GM21825 (cell line): ENCODE results near the gene CDC7.

Experiments
- ATAC-seq: cut with Tn5 transposase; IDR thresholded peaks from one replicate; pipeline ENCODE4 v1.9.1; 2021; ENCODE audit warnings: mild to moderate bottlenecking, moderate library complexity; ENCODE audit not compliant: unreplicated experiment

Gene CDC7

DNA sequence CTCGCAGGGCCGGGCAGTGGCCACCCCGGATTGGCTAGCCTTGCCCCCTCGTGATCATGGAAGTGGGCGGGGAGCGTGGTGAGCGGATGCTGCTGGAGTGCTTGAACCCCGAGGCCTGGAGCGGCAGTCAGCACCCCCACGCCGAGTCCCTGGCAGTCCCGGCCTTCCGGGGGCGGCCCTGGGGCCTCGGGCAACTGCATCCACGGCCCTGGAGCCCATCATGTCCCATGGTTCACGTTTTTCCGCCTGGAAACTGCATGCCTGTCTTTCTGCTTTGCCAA lies 45.6 kb downstream of the CDC7 start:
- no peak for ATAC-seq

- no peak for ATAC-seq
These were observed 46.2 kb downstream of the CDC7 start for GRCh38 chr1:91546876-91547275.

DNA sequence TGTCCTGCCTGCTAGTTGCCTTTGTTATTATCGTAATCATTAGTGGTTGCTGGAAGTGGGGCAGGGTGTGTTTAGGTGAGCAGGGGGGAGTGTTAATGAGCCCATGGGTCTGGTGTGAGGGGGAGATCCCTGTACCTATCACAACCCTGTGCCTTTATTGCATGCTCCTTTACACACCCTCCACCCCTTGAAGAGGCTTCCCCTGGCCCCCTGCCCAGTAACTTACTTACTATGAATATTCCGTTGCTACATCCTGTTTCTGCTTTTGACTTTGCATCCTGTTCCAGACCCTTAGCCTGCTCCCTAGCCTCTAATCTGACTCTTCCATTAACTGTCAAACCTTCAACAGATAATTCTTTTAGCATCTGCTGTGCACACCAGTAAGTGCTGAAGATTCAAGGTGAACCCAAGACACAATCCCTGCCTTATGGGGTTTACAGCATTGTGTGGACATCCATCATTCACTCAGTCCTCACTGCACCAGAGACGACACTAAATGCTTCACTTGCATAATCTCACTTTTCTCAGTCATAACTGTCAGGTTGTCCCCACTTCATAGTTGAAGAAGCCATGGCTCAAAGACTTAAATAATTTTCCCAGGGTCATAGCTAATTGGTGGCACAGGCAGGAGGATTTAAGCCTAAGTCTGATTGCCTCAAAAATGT lies 47.9 kb downstream of the CDC7 start:
- no peak for ATAC-seq

DNA sequence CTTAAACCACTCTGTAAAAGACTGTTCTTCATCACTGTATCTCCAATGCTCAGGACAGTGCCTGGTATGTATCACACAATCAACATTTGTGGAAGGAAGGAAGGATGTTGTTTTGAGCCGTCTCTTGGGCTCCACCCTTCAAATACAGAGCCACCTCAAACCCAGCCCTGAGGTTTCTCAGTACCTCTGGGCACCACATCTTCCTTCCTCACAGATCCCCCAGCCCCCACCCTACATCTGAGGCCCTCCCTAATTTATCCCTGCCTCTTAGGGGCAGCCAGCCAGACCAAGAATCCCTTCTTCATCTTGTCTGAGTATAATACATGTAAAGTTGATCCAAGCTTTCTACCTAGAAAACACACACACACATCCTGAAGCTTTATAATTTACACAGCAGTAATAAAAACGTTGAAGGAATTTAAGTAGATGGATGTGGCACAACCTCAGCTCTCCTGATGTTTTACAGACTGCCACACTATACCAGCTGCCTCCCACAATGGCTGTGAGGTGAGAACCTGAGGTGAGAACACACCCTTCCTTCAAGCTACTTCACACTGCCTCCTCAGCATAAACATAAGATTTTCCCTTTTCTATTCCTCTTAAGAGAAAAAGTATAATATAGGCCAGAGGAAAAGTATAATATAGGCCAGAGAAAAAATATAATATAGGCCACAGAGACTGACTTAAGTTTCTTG lies 48.5 kb downstream of the CDC7 start:
- ATAC-seq: no peak

DNA sequence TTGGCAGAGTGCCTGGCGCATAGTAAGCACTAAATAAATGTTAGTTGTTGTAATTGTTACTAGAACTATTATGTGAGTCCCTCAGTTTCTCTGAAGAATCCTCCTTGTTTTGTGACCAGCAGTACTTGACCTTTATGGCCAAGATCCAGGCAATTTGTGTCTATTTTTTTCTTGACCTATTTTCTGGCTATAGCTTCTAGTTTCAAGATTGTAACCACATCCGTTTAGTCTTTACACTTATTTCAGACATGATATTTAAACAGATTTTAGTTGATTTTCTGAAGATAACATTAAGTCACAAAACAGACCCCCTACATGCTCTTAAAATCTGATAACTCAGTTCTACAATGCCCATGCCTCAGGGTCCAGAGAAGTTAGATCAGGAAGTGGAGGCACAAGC lies 50.3 kb downstream of the CDC7 start:
- no peak for ATAC-seq

- no peak for ATAC-seq
These were observed 51.4 kb downstream of the CDC7 start for GRCh38 chr1:91552091-91552490.

DNA sequence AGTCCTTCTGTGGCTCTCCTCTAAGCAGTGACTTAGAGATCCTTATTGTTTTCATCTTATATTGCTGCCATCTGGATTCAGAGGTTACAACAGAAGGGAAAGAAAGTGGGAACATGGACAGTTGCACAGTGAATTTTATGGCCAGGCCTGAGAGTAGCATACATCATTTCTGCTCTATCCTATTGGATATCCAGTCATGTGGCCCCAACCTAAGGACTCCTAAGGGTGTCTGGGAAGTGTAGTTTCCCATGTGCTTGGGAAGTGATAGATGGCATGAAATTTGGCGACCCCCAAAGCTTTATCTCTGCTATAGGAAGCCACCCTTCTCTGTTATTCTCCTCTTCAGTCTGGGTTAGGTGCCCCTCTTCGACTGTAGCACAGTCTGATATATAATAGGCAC lies 51.9 kb downstream of the CDC7 start:
- ATAC-seq: no peak

GRCh38 chr1:91553177-91553591 lies 52.5 kb downstream of the CDC7 start:
- ATAC-seq: no peak

DNA sequence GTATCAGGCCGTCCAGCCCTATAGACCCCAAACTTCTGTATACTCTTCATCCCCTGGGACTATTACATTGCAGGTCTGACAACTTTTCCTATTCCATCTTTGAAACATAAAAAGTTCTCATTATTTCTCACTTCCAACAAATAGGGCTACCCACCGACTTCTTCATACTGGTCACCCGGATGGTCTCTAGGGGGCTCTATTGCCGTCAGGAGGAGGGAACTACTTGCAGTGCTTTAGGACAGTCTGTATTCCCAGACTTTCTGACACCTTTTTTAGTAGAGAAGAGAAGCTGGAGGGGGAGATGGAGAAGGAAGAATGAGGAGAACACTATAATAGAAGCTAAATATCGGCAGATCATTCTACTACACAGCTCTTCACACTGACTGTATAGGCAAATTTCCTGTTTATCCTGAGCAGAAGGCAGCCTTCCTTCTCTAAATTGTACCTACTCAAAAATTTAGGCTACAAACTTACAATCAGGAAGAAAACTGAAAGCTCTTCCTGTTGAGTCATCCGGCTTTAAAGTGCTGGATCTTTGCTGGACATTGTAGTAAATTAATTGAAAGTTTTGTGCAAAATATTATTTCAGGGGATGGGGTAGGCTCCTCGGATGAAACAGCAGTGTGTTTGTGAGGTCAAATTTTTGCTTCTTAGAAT lies 54.6 kb downstream of the CDC7 start:
- ATAC-seq: no peak

DNA sequence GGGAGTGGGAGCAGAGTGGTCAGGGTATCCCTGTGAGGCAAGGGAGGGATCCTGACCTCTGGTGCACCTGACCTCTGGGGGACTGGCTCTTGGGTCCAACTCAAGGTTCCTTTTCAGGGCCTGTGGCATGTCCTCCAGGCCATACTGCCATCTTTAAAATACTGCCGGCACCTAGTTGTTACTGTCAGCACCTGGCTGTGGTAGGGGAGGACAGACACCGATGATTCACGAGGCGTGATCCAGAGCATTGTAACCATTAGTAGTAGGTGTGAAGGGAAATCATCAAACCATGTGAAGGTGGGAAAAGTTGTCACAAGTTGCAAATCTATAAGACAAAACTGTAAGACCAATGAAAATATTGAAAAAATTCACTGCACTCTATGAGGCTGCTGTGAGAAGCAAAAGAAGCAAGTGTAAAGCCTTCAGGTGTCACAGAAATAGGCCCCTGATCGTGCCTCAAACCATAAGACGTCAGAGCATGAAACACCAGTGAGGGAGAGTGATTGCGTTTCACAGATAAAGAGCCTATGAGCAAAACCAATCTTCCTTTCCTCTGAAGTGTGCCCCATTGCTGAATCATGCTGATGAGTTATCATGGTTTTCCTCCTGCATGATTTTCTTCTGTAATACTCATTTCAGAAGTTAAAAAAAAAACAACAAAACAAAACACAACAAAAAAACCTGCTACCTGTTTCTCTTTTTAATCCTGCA lies 55.3 kb downstream of the CDC7 start:
- ATAC-seq: no peak

DNA sequence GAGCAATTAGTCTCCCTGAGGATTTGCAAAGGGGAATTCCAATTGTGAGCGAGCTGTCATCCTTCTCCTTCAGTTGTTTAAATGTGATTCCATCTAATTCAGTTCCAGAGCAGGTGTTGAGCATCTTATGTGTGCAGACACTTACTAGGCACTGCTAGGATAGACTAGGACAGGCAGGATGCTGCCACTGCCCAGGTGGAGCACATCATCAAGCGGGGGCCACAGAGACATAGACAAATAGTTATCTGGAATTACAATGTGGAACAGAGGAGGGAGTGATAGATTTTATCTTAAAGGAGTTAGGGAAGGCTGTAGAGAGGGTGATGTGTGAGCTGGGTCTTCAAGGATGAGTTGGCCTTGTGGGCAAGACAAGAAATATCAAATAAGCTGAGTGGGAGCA lies 55.9 kb downstream of the CDC7 start:
- no peak for ATAC-seq

DNA sequence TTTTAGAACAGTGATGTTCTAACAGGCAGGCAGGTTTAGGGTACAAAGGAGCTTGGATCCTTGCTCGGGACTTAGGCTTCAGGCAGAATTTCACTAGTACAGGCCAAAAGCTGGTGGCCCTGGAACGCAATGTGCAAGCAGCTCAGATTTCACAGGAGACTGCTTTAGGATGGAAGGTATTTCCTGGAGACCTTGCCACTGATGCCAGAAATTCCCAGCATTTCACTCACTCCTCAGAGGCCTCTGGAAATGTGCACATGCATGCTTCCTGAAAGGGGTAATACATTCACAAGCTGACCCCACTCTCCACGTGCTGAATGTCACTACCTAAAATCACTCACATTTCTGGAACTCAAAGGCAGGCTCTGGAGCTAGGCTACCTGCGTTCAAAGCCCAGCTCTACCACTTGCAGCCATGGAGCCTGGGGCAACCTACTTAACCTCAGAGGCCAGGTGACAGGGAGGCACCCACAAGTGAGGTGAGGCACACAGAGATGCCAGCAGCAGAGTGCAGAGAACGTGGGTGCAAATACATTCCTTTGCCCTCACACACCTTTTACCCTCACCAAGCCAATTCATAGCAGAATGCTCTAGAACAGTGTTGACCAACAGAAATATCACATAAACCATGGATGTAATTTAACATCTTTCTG lies 56.5 kb downstream of the CDC7 start:
- no peak for ATAC-seq

DNA sequence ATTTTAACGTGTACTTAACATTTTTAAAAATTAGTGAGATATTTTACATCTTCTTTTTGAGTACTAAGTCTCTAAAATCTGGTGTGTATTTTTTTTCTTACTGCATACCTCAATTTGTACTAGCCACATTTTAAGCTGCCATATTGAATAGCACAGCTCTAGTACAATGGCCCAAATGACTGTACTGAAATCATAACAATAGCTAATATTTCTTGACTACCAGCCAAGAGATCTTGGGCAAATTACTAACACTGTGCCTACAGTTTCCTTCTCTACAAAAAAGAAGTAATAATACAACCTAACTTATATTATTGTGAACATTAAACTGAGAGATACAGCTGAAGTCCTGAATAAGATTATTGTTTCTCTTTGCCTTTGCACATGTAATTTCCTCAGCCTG lies 57.2 kb downstream of the CDC7 start:
- no peak for ATAC-seq

- ATAC-seq: no peak
These were observed 58.5 kb downstream of the CDC7 start for GRCh38 chr1:91559046-91559750.

DNA sequence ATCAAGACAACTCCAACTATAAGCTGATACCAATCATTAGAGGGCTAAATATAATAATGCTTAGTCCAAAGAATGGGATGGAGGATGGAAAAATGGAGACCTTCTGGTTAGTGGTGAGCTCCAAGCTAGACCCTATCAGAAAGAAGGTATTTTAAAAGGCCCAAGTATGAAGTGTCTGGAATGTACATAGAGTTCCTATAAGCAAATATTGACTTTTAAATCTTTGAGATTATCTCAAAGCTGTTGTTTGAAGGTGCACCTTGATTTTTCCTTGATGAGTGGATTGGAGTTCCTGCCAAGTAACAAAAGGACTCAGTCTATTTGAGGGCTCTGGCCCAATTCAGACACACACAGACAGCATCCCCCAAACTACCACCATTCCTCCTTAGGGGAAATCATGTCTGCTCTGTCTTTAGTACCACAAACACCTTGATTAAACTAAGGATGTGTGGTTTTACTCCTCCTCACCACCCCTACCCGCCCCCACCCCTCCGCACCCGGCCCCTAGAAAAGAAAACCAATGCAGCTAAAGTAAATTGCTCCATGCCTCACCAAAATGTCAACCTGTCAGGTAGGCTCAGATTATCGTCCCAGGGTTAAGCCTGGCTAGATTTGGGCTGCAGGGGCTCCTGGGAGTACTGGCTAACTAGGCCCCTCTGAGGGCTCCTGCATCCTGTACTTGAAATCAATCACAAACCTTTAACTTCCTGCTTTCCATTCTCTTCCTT lies 59.4 kb downstream of the CDC7 start:
- no peak for ATAC-seq

- ATAC-seq: no peak
These were observed 64.4 kb downstream of the CDC7 start for GRCh38 chr1:91564888-91565701.

DNA sequence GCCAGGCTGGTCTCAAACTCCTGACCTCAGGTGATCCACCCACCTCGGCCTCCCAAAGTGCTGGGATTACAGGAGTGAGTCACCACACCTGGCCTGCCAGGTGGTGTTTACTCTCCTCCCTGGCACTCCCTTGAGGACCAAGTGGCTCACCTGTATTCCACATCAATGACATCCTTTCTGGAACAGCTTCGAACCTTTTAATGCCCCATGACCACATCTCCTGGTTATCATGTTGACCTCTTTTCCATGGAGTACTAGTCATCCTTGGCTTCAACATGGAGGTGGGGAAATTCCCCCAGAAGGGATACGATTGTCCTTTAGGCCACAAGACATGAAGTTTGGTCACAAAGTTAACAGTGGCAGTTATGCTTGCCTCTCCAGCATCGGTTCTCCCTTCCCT lies 66.9 kb downstream of the CDC7 start:
- ATAC-seq: no peak

DNA sequence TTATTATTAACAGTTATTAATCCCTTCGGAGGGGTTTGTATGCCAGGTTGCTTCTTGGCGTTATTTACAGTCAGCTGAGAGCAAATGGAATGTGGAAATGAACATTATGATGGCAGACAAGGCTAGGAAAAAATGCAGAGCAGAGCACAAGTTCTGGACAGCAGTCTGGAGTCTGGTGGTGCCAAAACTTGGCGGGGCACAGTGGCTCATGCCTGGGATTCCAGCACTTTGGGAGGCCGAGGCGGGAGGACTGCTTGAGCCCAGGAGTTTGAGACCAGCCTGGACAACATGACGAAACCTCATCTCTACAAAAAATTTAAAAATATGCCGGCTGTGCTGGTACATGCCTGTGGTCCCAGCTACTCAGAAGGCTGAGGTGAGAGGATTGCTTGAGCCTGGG lies 67.6 kb downstream of the CDC7 start:
- no peak for ATAC-seq

GRCh38 chr1:91569411-91570119 lies 68.9 kb downstream of the CDC7 start:
- ATAC-seq: no peak
